Measurements from ENCODE around the gene MICAL2. TPM values are rescaled to one million over a fixed set of nuclear protein-coding genes. Genes with fewer than 3 reads are reported as not detected.

MICAL2 gene
- total RNA-seq, 4 donors from 2014 or later: 195 to 499 (median 259) TPM

GRCh38 chr11:12119502-12119901 lies 9.1 kb downstream of the MICAL2 start:
- no peak for DNase-seq (ENCODE audit: extremely low spot score)
- TF ChIP-seq CTCF (IDR thresholded peaks at IDR 0.05) (no peak), POLR2A (IDR thresholded peaks at IDR 0.05; ENCODE audit: low read depth) (no peak), EP300 (IDR thresholded peaks at IDR 0.05) (no peak), POLR2AphosphoS5 (IDR thresholded peaks at IDR 0.05) (no peak)
- Histone ChIP-seq H3K9me3 (no peaks in the 10 kb centered on the region), H3K27ac (replicated peaks in 1 of 4) (peak overlapping the region; percentile 80 to 98 (median 95)), H3K4me3 (no peak overlapping the region), H3K27me3 (no peaks in the 10 kb centered on the region), H3K4me1 (peaks cover 59 to 99% (median 88%) of the 10 kb centered on the region in 4 donors), H3K36me3 (no peaks in the 10 kb centered on the region)
- 90% methylated on average over 5 of the region's 5 CpGs for WGBS
- intact Hi-C loops (cut with DNase I): no loop called here

- WGBS: 62% methylated on average over 9 of the region's 9 CpGs
- intact Hi-C loops (cut with DNase I): no loop called here
- H3K4me3 ChIP-seq: no peak overlapping the region
Measured at GRCh38 chr11:12120031-12121008, 9.9 kb downstream of the MICAL2 start.

GRCh38 chr11:12121011-12121410 lies 10.6 kb downstream of the MICAL2 start:
- TF ChIP-seq POLR2A (IDR thresholded peaks at IDR 0.05; ENCODE audit: low read depth) (no peak), CTCF (IDR thresholded peaks at IDR 0.05) (no peak), EP300 (IDR thresholded peaks at IDR 0.05) (no peak), POLR2AphosphoS5 (IDR thresholded peaks at IDR 0.05) (no peak)
- H3K27ac ChIP-seq (replicated peaks in 1 of 4): peak overlapping the region; percentile 80 to 98 (median 95)
- H3K4me3 ChIP-seq: no peak overlapping the region
- no peaks in the 10 kb centered on the region for H3K36me3 ChIP-seq
- intact Hi-C loops (cut with DNase I): no loop called here
- no peaks in the 10 kb centered on the region for H3K9me3 ChIP-seq
- DNase-seq (ENCODE audit: extremely low spot score): no peak
- WGBS: 35% methylated on average over 4 of the region's 5 CpGs
- H3K4me1 ChIP-seq: peaks cover 70 to 100% (median 97%) of the 10 kb centered on the region in 4 donors
- H3K27me3 ChIP-seq: no peaks in the 10 kb centered on the region

More at GRCh38 chr11:12120031-12121008, 9.9 kb downstream of the MICAL2 start:
- no peaks in the 10 kb centered on the region for H3K27me3 ChIP-seq
- H3K4me1 ChIP-seq: peaks cover 67 to 99% (median 90%) of the 10 kb centered on the region in 4 donors
- H3K9me3 ChIP-seq: no peaks in the 10 kb centered on the region
- peak overlapping the region; percentile 80 to 98 (median 95) for H3K27ac ChIP-seq (replicated peaks in 1 of 4)
- no peaks in the 10 kb centered on the region for H3K36me3 ChIP-seq
- no peak for DNase-seq (ENCODE audit: extremely low spot score)
- TF ChIP-seq EP300 (IDR thresholded peaks at IDR 0.05): no peak
- no peak for TF ChIP-seq CTCF (IDR thresholded peaks at IDR 0.05)
- TF ChIP-seq POLR2AphosphoS5 (IDR thresholded peaks at IDR 0.05): no peak
- no peak for TF ChIP-seq POLR2A (IDR thresholded peaks at IDR 0.05; ENCODE audit: low read depth)

GRCh38 chr11:12121517-12121916 lies 11.1 kb downstream of the MICAL2 start:
- TF ChIP-seq POLR2AphosphoS5 (IDR thresholded peaks at IDR 0.05): no peak
- TF ChIP-seq CTCF (IDR thresholded peaks at IDR 0.05): no peak
- TF ChIP-seq EP300 (IDR thresholded peaks at IDR 0.05): no peak
- no peak for TF ChIP-seq POLR2A (IDR thresholded peaks at IDR 0.05; ENCODE audit: low read depth)
- WGBS: 93% methylated on average over 5 of the region's 5 CpGs
- Histone ChIP-seq H3K27me3 (no peaks in the 10 kb centered on the region), H3K9me3 (no peaks in the 10 kb centered on the region), H3K27ac (replicated peaks in 1 of 4) (peak overlapping the region; percentile 80 to 98 (median 95)), H3K4me1 (peaks cover 73 to 100% (median 99%) of the 10 kb centered on the region in 4 donors), H3K4me3 (no peak overlapping the region), H3K36me3 (no peaks in the 10 kb centered on the region)
- intact Hi-C loops (cut with DNase I): no loop called here
- no peak for DNase-seq (ENCODE audit: extremely low spot score)

Measured in esophagus muscularis mucosa (tissue), 4 donors.